GM15510 (cell line): ENCODE data around the gene MNAT1.
A peak's percentile ranks its signal among the peaks of the same experiment; 100 is the strongest.

Experiments
- POLR2A ChIP-seq: IDR thresholded peaks from 3 replicates; pipeline ENCODE4 v1.6.1; 2011; ENCODE audit warnings: borderline replicate concordance; ENCODE audit not compliant: insufficient read length; ENCODE audit errors: extremely low read depth

Gene MNAT1

GRCh38 chr14:60963761-60964160, 229.2 kb downstream of the MNAT1 start:
- TF ChIP-seq POLR2A = no peak

- no peak for TF ChIP-seq POLR2A
Observed at GRCh38 chr14:60964904-60965303, 230.3 kb downstream of the MNAT1 start.

- no peak for TF ChIP-seq POLR2A
Observed at GRCh38 chr14:60965402-60965801, 230.8 kb downstream of the MNAT1 start.

- TF ChIP-seq POLR2A = no peak
Observed at GRCh38 chr14:60968099-60968498, 233.5 kb downstream of the MNAT1 start.

- TF ChIP-seq POLR2A = no peak
Observed at GRCh38 chr14:60968671-60969070, 234.1 kb downstream of the MNAT1 start.

- TF ChIP-seq POLR2A = no peak
Observed at GRCh38 chr14:60970146-60970545, 235.6 kb downstream of the MNAT1 start.

- TF ChIP-seq POLR2A = no peak
Observed at GRCh38 chr14:60971271-60971670, 236.7 kb downstream of the MNAT1 start.

- no peak for TF ChIP-seq POLR2A
Observed at GRCh38 chr14:60972295-60972694, 237.7 kb downstream of the MNAT1 start.

- no peak for TF ChIP-seq POLR2A
Observed at GRCh38 chr14:60973070-60973469, 238.5 kb downstream of the MNAT1 start.

- no peak for TF ChIP-seq POLR2A
Observed at GRCh38 chr14:60974090-60974651, 239.6 kb downstream of the MNAT1 start.

- TF ChIP-seq POLR2A = no peak
Observed at GRCh38 chr14:60975551-60975950, 241.0 kb downstream of the MNAT1 start.

GRCh38 chr14:60977847-60978246, 243.3 kb downstream of the MNAT1 start:
- TF ChIP-seq POLR2A = no peak

- TF ChIP-seq POLR2A = peak; percentile 72
Observed at GRCh38 chr14:60980811-60981632, 246.5 kb downstream of the MNAT1 start, which contains the start of the genes SLC38A6 and TRMT5. SLC38A6 (plus strand) TSS chr14:60981245; CDS start chr14:60981278, 33 bp downstream. TRMT5 (minus strand) TSS chr14:60981079; CDS start chr14:60980973, 106 bp downstream.

- no peak for TF ChIP-seq POLR2A
Observed at GRCh38 chr14:60981633-60982455, 247.3 kb downstream of the MNAT1 start.

- no peak for TF ChIP-seq POLR2A
Observed at GRCh38 chr14:60984196-60984595, 249.6 kb downstream of the MNAT1 start.
